ENCODE measurements around the gene HAPLN3. TPM values are rescaled to one million over a fixed set of nuclear protein-coding genes. Genes with fewer than 3 reads are reported as not detected.

The HAPLN3 gene
- total and polyA plus RNA-seq, 4 donors = 3.9 to 15.5 (median 10.5) TPM

GRCh38 chr15:88842156-88842555 lies 53.2 kb downstream of the HAPLN3 start:
- Histone ChIP-seq H3K27me3 (ENCODE audit: control insufficient read depth in 3 of 3, insufficient read depth in 3 of 3, low read length in 2 of 3) (no peaks in the 10 kb centered on the region), H3K4me1 (ENCODE audit: control insufficient read depth in 5 of 5, insufficient read depth in 5 of 5, low read length in 5 of 5) (no peaks in the 10 kb centered on the region), H3K9me3 (ENCODE audit: control insufficient read depth in 4 of 4, insufficient read depth in 3 of 4, low read length in 3 of 4) (peaks cover 0 to 2% (median 0%) of the 10 kb centered on the region in 4 donors), H3K27ac (ENCODE audit: low read depth in 1 of 2, low read length in 1 of 2) (no peak overlapping the region), H3K9ac (ENCODE audit: insufficient read depth in 1 of 2, low read length in 2 of 2) (no peak overlapping the region), H3K4me3 (no peak overlapping the region), H3K36me3 (ENCODE audit: control insufficient read depth in 4 of 4, insufficient read depth in 4 of 4, low read length in 4 of 4) (no peaks in the 10 kb centered on the region)
- TF ChIP-seq CTCF (IDR thresholded peaks at IDR 0.05; ENCODE audit: control extremely low read depth, extremely low read depth) = no peak
- 82 to 91% methylated on average over 4 of the region's 4 CpGs for WGBS, 2 donors
- ATAC-seq (ENCODE audit: insufficient read depth, low FRiP score) = no peak
- DNase-seq = no peak

- DNase-seq = no peak
- no peaks in the 10 kb centered on the region for H3K36me3 ChIP-seq (ENCODE audit: control insufficient read depth in 4 of 4, insufficient read depth in 4 of 4, low read length in 4 of 4)
- no peak for ATAC-seq (ENCODE audit: insufficient read depth, low FRiP score)
- H3K9ac ChIP-seq (ENCODE audit: insufficient read depth in 1 of 2, low read length in 2 of 2) = no peak overlapping the region
- H3K4me3 ChIP-seq = no peak overlapping the region
- no peaks in the 10 kb centered on the region for H3K4me1 ChIP-seq (ENCODE audit: control insufficient read depth in 5 of 5, insufficient read depth in 5 of 5, low read length in 5 of 5)
- TF ChIP-seq CTCF (IDR thresholded peaks at IDR 0.05; ENCODE audit: control extremely low read depth, extremely low read depth) = no peak
- WGBS, 2 donors = 82 to 88% methylated on average over 1 of the region's 1 CpG
- no peak overlapping the region for H3K27ac ChIP-seq (ENCODE audit: low read depth in 1 of 2, low read length in 1 of 2)
- H3K27me3 ChIP-seq (ENCODE audit: control insufficient read depth in 3 of 3, insufficient read depth in 3 of 3, low read length in 2 of 3) = no peaks in the 10 kb centered on the region
- H3K9me3 ChIP-seq (ENCODE audit: control insufficient read depth in 4 of 4, insufficient read depth in 3 of 4, low read length in 3 of 4) = no peaks in the 10 kb centered on the region
Measured at GRCh38 chr15:88841236-88841635, 54.1 kb downstream of the HAPLN3 start.

GRCh38 chr15:88839961-88840360 lies 55.4 kb downstream of the HAPLN3 start:
- no peaks in the 10 kb centered on the region for H3K9me3 ChIP-seq (ENCODE audit: control insufficient read depth in 4 of 4, insufficient read depth in 3 of 4, low read length in 3 of 4)
- no peaks in the 10 kb centered on the region for H3K27me3 ChIP-seq (ENCODE audit: control insufficient read depth in 3 of 3, insufficient read depth in 3 of 3, low read length in 2 of 3)
- H3K27ac ChIP-seq (ENCODE audit: low read depth in 1 of 2, low read length in 1 of 2) = no peak overlapping the region
- ATAC-seq (ENCODE audit: insufficient read depth, low FRiP score) (no peak), DNase-seq (no peak)
- TF ChIP-seq CTCF (IDR thresholded peaks at IDR 0.05; ENCODE audit: control extremely low read depth, extremely low read depth) = no peak
- no peak overlapping the region for H3K4me3 ChIP-seq
- H3K36me3 ChIP-seq (ENCODE audit: control insufficient read depth in 4 of 4, insufficient read depth in 4 of 4, low read length in 4 of 4) = no peaks in the 10 kb centered on the region
- H3K9ac ChIP-seq (ENCODE audit: insufficient read depth in 1 of 2, low read length in 2 of 2) = no peak overlapping the region
- no peaks in the 10 kb centered on the region for H3K4me1 ChIP-seq (ENCODE audit: control insufficient read depth in 5 of 5, insufficient read depth in 5 of 5, low read length in 5 of 5)
- 88 to 92% methylated on average over 16 of the region's 16 CpGs for WGBS, 2 donors

- 59 to 84% methylated on average over 3 of the region's 3 CpGs for WGBS, 2 donors
- Histone ChIP-seq H3K4me3 (no peak overlapping the region), H3K27ac (ENCODE audit: low read depth in 1 of 2, low read length in 1 of 2) (no peak overlapping the region), H3K9me3 (ENCODE audit: control insufficient read depth in 4 of 4, insufficient read depth in 3 of 4, low read length in 3 of 4) (no peaks in the 10 kb centered on the region), H3K27me3 (ENCODE audit: control insufficient read depth in 3 of 3, insufficient read depth in 3 of 3, low read length in 2 of 3) (no peaks in the 10 kb centered on the region), H3K4me1 (ENCODE audit: control insufficient read depth in 5 of 5, insufficient read depth in 5 of 5, low read length in 5 of 5) (no peaks in the 10 kb centered on the region), H3K9ac (ENCODE audit: insufficient read depth in 1 of 2, low read length in 2 of 2) (no peak overlapping the region), H3K36me3 (ENCODE audit: control insufficient read depth in 4 of 4, insufficient read depth in 4 of 4, low read length in 4 of 4) (no peaks in the 10 kb centered on the region)
- DNase-seq (no peak), ATAC-seq (ENCODE audit: insufficient read depth, low FRiP score) (no peak)
- no peak for TF ChIP-seq CTCF (IDR thresholded peaks at IDR 0.05; ENCODE audit: control extremely low read depth, extremely low read depth)
Measured at GRCh38 chr15:88839146-88839545, 56.2 kb downstream of the HAPLN3 start.
